Omental fat pad (tissue), 4 donors: ENCODE measurements around the gene TCF19. TPM values are rescaled to one million over a fixed set of nuclear protein-coding genes. Genes with fewer than 3 reads are reported as not detected.

Experiments used
- ATAC-seq: fragments of 150-250 bp; one replicate; pipeline ENCODE4 v1.9.1; 2016; ENCODE audit warnings: mild to moderate bottlenecking, moderate library complexity; ENCODE audit not compliant: low FRiP score
- DNase-seq: peaks from one replicate; pipeline ENCODE4 v3.0.0-alpha.2; 2019; ENCODE audit warnings: low spot score
- total RNA-seq, 4 donors: library from RNA; depleted of rRNA; stranded (reverse); fragments of >200 nt; gene quantifications; one replicate each; pipeline ENCODE4 v1.1.0, GENCODE V29; 2016
- TF ChIP-seq, protein P1 (sequence below), 3 donors: fragments of 450-650 bp; IDR thresholded peaks; one replicate each; pipeline ENCODE4 v1.5.1; 2016 to 2017; ENCODE audit warnings: antibody characterized with exemption in 3 of 3, mild to moderate bottlenecking in 3 of 3, moderate library complexity in 2 of 3

The TCF19 gene
- total RNA-seq, 4 donors from 2014 or later = 1.9 to 19.5 (median 2.7) TPM

DNA sequence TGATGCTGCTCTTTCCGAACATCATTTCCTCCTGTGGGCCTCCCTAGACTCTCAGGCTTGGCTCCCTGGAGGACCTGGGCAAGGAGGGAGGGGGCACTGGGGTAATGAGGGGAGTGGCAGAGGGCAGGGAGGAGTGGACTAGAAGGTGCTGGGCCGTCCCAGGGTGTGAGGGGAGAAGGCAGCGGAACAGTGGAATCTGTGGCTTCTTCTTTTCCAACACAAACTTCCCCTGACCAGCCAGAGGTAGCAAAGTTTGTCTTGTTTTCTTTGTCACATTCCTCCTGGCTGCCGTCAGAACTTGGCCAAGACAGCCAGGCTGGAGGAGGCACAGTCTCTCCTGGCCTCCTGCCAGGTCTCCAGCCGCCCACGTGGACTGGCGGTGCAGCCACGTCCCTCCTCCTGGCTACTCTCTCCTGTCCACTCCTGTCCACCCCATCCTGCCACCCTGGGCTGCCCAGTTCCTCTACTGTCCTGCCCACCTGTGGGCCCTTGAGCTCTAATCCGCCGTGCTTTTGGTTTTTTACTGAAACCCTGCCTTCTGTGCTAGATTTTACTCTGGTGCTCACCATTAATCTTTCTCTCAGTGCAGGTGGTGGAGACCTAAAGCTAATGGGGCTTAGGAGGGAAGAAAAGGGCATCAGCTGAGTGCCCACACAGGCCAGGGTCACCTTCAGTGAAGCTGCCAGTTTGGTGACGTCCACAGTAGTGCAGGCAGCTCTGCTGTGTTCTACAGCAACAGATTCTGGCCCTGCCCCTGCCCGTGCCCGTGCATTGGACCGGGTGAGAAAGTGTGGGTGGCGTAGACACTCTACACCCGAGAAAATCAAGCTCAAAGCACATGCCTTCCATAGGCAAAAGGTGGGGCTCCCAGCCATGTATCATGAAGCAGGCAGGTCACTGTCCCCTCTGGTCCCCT is 35.3 kb upstream of the TCF19 start:
- DNase-seq (peak; percentile 43), ATAC-seq (peak; percentile 67)
- TF ChIP-seq, protein P1, sequence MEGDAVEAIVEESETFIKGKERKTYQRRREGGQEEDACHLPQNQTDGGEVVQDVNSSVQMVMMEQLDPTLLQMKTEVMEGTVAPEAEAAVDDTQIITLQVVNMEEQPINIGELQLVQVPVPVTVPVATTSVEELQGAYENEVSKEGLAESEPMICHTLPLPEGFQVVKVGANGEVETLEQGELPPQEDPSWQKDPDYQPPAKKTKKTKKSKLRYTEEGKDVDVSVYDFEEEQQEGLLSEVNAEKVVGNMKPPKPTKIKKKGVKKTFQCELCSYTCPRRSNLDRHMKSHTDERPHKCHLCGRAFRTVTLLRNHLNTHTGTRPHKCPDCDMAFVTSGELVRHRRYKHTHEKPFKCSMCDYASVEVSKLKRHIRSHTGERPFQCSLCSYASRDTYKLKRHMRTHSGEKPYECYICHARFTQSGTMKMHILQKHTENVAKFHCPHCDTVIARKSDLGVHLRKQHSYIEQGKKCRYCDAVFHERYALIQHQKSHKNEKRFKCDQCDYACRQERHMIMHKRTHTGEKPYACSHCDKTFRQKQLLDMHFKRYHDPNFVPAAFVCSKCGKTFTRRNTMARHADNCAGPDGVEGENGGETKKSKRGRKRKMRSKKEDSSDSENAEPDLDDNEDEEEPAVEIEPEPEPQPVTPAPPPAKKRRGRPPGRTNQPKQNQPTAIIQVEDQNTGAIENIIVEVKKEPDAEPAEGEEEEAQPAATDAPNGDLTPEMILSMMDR (IDR thresholded peaks at IDR 0.05) = no peak

DNA sequence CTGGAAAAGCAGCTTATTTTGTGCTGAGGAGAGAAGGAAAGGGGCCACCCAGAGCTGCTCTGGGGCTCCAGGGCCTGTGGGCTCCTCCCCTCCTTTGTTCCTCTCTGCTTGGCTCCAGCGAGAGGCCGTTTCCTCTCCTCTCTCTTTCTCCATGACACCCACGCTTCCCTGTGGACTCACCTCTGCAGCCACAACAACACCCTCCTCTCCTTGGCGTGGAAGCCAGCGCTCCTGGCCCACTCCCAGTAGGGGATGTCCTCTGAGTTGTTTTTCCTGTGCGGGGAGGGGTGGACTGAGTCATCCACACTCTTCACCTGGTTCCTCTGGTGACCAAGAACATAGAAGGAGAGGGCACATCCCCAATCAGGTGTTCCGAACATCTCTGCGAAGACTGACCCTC is 33.2 kb upstream of the TCF19 start:
- no peak for DNase-seq
- TF ChIP-seq, protein P1 (IDR thresholded peaks at IDR 0.05) = no peak
- peak; percentile 71 for ATAC-seq

DNA sequence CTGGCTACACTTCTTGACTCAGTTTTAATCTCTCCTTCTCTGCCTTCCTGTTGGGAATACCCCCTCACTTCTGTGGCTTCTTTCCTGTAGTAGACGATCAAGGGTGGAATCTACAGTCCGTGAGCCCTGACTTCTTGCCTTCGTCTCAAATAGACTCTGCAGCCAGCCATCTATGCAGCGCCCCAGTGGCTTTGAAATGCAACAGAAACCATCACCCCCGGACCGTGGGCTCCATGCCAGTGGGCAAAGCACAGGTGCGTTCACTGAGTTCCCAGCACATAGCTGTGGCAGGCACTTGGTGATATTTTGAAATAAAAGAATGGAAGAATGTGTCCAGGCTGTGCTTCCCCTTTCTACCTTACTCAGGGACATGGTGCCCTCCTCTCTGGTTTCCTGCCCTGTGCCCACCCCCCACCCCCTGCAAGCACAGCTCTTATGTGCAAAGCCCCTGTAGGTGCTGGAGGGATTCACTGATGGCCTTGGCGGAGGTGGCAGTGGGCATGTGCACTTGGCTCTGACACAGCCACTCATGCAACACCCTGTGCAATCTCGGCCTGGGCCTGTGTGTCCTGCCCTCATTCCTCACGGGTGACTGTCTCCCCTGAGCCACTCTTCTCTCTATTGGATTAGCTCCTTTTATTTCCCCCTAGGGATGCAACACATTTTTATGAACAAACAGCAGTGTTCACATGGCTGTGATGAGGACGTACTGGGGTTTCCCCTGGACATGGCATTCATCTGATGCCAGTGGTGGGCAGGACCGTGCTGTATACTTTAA is 32.6 kb upstream of the TCF19 start:
- DNase-seq = no peak
- ATAC-seq = no peak
- TF ChIP-seq, protein P1 (IDR thresholded peaks at IDR 0.05) = no peak

DNA sequence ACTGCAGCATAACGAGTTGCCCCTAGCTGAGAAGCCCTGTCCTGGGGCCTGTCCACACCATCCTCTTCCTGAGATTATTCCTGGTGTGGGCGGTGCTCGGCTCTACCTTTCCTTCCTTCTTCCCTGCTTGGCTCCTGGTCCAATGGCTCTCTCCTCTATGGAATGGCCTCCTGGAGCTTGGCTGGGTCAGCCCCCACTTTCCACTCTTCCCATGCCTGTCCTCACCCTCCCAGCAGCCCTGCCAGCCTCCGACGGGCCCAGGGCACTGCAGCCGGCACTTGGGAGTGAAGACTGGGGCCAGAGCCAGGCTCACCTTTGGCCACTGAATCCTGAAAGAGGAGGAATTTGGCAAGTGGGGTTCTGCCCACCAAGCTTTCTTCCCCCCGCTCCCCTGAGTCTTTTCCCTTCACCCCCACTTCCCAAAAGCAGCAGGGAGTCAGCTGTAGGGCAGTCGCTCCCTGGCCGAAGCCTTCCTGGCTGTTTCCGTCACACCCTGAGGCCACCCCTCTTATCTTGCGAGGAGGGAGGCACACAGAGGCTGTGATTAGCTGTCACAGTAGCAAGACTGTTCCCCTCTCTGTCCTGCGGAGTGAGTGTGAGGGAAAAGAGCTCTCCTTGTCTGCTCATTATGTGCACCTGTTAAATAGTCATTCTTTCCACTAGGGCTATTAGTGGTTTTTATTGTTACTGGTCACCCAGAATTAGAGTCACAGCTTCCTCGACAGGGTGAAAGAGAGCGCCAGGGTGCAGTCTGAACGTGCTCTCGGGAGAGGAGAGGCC is 31.8 kb upstream of the TCF19 start:
- ATAC-seq = no peak

DNA sequence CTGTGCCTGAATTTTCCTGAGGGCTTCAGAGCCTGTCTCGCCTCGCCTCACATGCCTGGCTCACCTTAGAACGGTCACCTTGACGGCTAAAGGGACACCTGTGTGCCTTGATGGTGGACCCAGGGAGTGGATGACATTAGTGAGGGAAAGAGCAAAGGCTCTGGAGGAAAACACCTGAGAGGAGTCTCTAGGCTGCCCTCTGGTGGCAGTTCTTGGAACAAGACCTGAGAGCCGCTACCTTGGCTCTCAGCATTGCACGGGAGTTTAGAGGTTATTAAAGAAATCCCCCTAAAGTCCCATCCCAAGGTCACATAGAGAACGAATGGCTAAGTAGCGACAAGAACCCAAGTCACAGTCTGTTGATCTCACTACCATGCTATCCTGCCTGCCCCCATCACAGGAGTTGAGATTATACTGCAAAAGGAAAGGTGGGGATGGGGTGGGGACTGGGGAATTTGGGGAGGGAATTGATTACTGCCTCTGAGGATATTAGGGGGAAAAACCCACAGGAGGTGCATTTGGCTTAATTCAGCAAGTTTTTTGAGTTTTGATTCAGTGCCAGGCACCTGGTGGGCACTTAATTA is 30.2 kb upstream of the TCF19 start:
- ATAC-seq (peak; percentile 38), DNase-seq (peak; percentile 70)
- TF ChIP-seq, protein P1 (IDR thresholded peaks at IDR 0.05) = peak in 1 of 3 donors; percentile 44

More for the DNA sequence above, 31.8 kb upstream of the TCF19 start:
- DNase-seq = no peak
- TF ChIP-seq, protein P1 (IDR thresholded peaks at IDR 0.05) = no peak

DNA sequence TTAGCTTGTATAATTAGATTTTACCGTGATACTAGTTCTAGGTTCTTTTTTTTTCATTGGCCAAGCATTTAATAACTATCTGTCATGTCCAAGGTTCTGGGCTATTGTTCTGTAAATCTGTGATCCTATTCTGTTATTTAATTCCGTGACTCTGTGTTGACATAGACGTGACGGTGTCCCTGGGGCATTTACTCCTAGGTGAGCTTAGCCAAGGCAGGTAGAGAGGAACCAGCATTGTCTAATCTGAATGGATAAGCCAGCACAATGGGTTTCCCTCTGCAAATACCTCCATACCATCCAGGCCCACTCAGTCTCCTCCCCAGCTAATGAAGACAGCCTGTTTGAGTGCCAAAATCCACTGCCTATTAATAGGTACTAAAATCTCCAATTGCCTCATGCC is 29.3 kb upstream of the TCF19 start:
- ATAC-seq (no peak), DNase-seq (no peak)
- TF ChIP-seq, protein P1 (IDR thresholded peaks at IDR 0.05) = no peak
